Small intestine (tissue), 7 donors: ENCODE data around the gene PARN. TPM values are rescaled to one million over a fixed set of nuclear protein-coding genes. Genes with fewer than 3 reads are reported as not detected.

ENCODE experiments used
- DNase-seq, 2 donors: peaks; one replicate each; pipeline versions ENCODE4 v3.0.0 to v3.0.0-alpha.2; 2013
- FAIRE-seq: peaks from 2 replicates; lab custom pipeline; 2012; peaks lifted over from hg19 to GRCh38; lab: Jason Lieb, UNC
- H3K27ac ChIP-seq, 3 donors: one replicate each; pipeline ENCODE4 v1.5.1; 2013; ENCODE audit warnings: low read length in 2 of 3, mild to moderate bottlenecking in 2 of 3, control low read depth in 1 of 3, inconsistent platforms in 1 of 3, low read depth in 1 of 3, moderate library complexity in 1 of 3
- H3K27me3 ChIP-seq, 3 donors: one replicate each; pipeline ENCODE4 v1.6.1; 2013; ENCODE audit warnings: low read length in 3 of 3, inconsistent platforms in 1 of 3; ENCODE audit not compliant: control insufficient read depth in 3 of 3, insufficient read depth in 3 of 3
- H3K36me3 ChIP-seq, 3 donors: one replicate each; pipeline ENCODE4 v1.6.1; 2013; ENCODE audit warnings: low read length in 3 of 3, inconsistent platforms in 1 of 3, low read depth in 1 of 3, mild to moderate bottlenecking in 1 of 3, moderate library complexity in 1 of 3; ENCODE audit not compliant: control insufficient read depth in 3 of 3, insufficient read depth in 2 of 3
- H3K4me1 ChIP-seq, 3 donors: one replicate each; pipeline ENCODE4 v1.6.1; 2013; ENCODE audit warnings: low read length in 2 of 3, inconsistent platforms in 1 of 3, low read depth in 1 of 3, mild to moderate bottlenecking in 1 of 3, moderate library complexity in 1 of 3; ENCODE audit not compliant: control insufficient read depth in 3 of 3, insufficient read depth in 2 of 3
- H3K4me3 ChIP-seq, 3 donors: one replicate each; pipeline ENCODE4 v1.5.1; 2013; ENCODE audit warnings: low read length in 3 of 3, control low read depth in 1 of 3, inconsistent platforms in 1 of 3, low read depth in 1 of 3, mild to moderate bottlenecking in 1 of 3, moderate library complexity in 1 of 3
- H3K9me3 ChIP-seq, 2 donors: one replicate each; pipeline ENCODE4 v1.6.1; 2013; ENCODE audit warnings: low read depth in 1 of 2, low read length in 1 of 2; ENCODE audit not compliant: control insufficient read depth in 2 of 2, insufficient read depth in 1 of 2
- WGBS, 3 donors: extraction: QIAGEN DNeasy Blood & Tissue Kit; methylation state at CpG; one replicate each; pipeline ENCODE4 v1.1.7; 2013; 5-methylcytosine and 5-hydroxymethylcytosine counted together
- polyA plus RNA-seq, 4 donors: library from polyadenylated mRNA; stranded (reverse) in 3 of 4; unstranded in 1 of 4; fragments of 200-250 nt in 3 of 4; fragments of 120-200 nt in 1 of 4; gene quantifications; one replicate each; pipeline versions ENCODE4 v1.2.1 to v1.2.3, GENCODE V29; 2013
- donor health status: healthy with polysubstance abuse.
- donor health status: control.
- donor health status: control.
- donor health status: Bipolar disorder and iron deficiency.
- donor health status: healthy.

The PARN gene
- polyA plus RNA-seq, 4 donors: 11.1 to 25.5 (median 15.8) TPM

DNA sequence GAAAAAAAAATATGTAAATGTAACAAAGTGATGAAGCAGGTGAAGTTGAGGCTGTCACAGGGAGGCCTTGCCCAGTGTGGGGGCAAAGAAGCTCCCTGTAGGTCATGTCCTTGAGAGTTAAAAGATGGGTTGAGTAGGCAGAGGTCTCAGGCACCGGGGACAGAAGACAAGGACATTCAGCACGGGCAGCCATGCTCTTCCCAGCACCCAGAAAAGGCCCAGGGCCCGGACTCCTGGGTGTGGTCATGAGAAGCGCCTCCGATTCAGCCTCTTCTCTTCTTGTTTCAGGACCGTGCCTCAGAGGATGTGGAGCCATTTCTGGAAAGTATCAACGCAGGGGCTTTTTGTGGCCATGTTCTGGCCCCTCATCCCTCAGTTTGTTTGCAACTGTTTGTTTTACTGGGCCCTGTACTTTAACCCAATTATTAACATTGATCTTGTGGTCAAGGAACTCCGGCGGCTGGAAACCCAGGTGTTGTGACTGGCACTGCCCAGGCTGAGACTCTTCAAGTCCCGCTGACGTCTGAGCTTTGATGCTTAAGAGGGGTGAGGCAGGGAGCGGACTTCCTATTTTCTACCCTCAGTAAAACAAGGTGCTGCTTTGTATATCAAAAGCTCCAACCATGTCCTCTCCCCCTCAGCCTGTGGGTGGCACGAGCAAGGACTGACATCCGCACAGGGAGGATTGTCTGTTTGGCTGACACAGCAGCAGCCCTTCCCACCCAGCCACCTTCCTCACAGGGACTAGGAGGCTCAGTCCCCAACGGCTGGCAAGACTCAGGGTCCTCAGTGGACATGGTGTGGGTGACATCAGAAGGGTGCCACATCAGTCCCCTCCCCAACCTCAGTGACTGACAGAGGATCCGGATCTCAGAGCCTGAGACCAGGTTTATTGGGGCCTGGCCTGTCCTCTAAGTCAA lies 37.5 kb upstream of the PARN start:
- WGBS, 3 donors: 34 to 69% (median 53%) methylated on average over 16 of the region's 16 CpGs
- Histone ChIP-seq H3K36me3 (peaks cover 16 to 43% (median 18%) of the 10 kb centered on the region in 3 donors), H3K27ac (peak overlapping the region in 2 of 3 donors; percentile 75 to 85), H3K4me1 (peaks cover 0 to 13% (median 3%) of the 10 kb centered on the region in 3 donors), H3K9me3 (no peaks in the 10 kb centered on the region), H3K4me3 (no peak overlapping the region), H3K27me3 (no peaks in the 10 kb centered on the region)
- FAIRE-seq: no peak
- peak in 1 of 2 donors; percentile 77 for DNase-seq

DNA sequence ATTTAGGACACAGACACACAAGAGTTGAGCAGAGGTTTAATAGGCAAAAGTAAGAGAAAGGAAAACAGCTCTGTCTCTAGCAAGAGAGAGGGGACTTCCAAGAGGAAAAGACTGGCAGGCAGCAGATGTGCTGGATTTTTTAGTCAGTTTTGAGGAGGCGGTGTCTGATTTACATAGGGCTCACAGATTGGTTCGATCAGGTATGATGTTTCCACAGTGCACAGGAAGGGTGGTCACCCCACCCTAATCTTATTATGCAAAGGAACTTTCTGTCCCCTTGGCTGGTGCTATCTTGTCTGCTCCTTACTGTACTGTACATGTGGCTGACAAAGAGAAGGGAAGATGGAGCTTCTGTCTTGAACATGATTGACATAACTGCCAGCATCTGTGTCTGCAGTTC lies 28.0 kb upstream of the PARN start:
- Histone ChIP-seq H3K27me3 (no peaks in the 10 kb centered on the region), H3K9me3 (no peaks in the 10 kb centered on the region), H3K36me3 (peaks cover 17 to 52% (median 22%) of the 10 kb centered on the region in 3 donors), H3K4me3 (no peak overlapping the region), H3K4me1 (peaks cover 3 to 8% (median 4%) of the 10 kb centered on the region in 3 donors), H3K27ac (peak overlapping the region in 2 of 3 donors; percentile 25 to 90)
- DNase-seq (peak in 1 of 2 donors; percentile 45), FAIRE-seq (no peak)
- 28 to 59% (median 52%) methylated on average over 2 of the region's 2 CpGs for WGBS, 3 donors

DNA sequence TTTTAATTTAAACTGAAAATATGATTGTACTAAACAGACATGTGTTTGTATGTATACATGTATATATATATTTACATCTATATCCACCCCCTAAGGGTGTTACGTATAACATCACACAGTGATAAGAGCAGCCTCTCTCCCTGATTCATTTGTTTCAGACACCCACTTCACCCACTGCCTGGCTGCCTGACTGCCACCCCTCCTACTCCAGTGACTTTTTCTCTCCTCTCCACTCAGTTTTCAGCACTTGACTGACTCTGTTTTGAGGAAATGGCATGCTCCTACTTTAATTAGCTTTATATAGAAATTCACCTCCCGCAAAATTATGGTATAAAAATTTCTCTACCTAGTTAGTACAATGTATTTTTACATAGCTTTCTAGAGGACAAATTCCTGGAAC lies 22.7 kb upstream of the PARN start:
- Histone ChIP-seq H3K36me3 (peaks cover 32 to 61% (median 33%) of the 10 kb centered on the region in 3 donors), H3K27me3 (no peaks in the 10 kb centered on the region), H3K4me3 (no peak overlapping the region), H3K9me3 (no peaks in the 10 kb centered on the region), H3K4me1 (peaks cover 3 to 8% (median 4%) of the 10 kb centered on the region in 3 donors), H3K27ac (no peak overlapping the region)
- WGBS, 3 donors: 91 to 98% (median 95%) methylated on average over 2 of the region's 2 CpGs
- DNase-seq: no peak
- no peak for FAIRE-seq

DNA sequence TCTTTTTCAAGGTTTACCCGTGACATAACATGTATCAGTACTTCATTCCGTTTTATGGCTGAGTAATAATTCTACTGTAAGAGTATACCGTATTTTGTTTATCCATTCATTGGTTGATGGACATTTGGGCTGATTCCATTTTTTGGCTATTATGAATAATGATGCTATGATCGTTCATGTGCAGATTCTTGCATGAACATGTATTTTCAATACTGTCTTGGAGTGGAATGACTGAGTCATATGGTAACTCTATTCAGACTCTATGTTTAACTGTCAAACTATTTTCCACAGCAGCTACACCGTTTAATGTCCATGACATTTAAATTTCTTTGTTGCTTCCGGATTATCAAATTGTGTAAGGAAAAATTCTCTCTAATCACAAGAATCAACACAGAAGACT lies 20.6 kb upstream of the PARN start:
- Histone ChIP-seq H3K36me3 (peaks cover 24 to 68% (median 36%) of the 10 kb centered on the region in 3 donors), H3K4me1 (peaks cover 0 to under 1% (median 0%) of the 10 kb centered on the region in 3 donors), H3K9me3 (no peaks in the 10 kb centered on the region), H3K4me3 (no peak overlapping the region), H3K27me3 (no peaks in the 10 kb centered on the region), H3K27ac (no peak overlapping the region)
- FAIRE-seq (no peak), DNase-seq (no peak)
- 73 to 79% (median 78%) methylated on average over 6 of the region's 6 CpGs for WGBS, 3 donors

DNA sequence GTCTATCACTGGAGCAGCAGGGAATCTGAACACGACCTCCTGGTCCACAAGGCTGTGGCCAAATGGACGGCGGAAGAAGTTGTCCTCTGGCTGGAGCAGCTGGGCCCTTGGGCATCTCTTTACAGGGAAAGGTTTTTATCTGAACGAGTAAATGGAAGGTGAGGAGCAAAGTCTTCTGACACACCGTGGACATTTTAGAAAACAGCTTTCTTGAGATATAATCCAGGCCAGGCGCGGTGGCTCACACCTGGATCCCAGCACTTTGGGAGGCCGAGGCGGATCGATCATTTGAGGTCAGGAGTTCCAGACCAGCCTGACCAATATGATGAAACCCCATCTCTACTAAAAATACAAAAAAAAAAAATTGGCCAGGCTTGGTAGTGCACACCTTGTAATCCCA lies 19.8 kb upstream of the PARN start:
- no peaks in the 10 kb centered on the region for H3K4me1 ChIP-seq
- H3K9me3 ChIP-seq: no peaks in the 10 kb centered on the region
- no peak for FAIRE-seq
- no peaks in the 10 kb centered on the region for H3K27me3 ChIP-seq
- no peak overlapping the region for H3K4me3 ChIP-seq
- 85 to 94% (median 92%) methylated on average over 10 of the region's 10 CpGs for WGBS, 3 donors
- no peak for DNase-seq
- H3K27ac ChIP-seq: no peak overlapping the region
- H3K36me3 ChIP-seq: peaks cover 23 to 67% (median 41%) of the 10 kb centered on the region in 3 donors

DNA sequence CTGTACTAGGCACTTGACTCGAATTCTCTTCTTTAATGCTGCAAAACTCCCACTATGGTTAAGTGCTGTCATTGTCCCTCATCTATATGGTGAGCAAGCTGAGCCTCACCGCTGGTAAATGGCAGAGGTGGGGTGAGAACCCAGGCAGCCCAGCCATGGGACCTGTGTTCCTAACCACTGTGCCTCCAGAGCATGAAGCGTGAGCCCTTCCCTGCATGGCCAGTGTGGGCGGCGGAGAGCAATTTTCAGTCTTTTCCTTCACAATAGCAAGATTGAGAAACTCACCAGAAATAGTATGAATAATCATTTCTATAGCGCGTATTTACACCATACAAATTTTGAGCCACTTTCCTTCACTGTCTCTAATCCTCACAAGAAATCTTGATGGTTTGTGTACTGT lies 11.9 kb upstream of the PARN start:
- Histone ChIP-seq H3K36me3 (peaks cover 8 to 52% (median 12%) of the 10 kb centered on the region in 3 donors), H3K9me3 (no peaks in the 10 kb centered on the region), H3K4me3 (no peak overlapping the region), H3K27ac (peak overlapping the region in 1 of 3 donors; percentile 12), H3K4me1 (peaks cover 3 to 8% (median 4%) of the 10 kb centered on the region in 3 donors), H3K27me3 (no peaks in the 10 kb centered on the region)
- FAIRE-seq: no peak
- no peak for DNase-seq
- 87 to 93% (median 92%) methylated on average over 7 of the region's 7 CpGs for WGBS, 3 donors

DNA sequence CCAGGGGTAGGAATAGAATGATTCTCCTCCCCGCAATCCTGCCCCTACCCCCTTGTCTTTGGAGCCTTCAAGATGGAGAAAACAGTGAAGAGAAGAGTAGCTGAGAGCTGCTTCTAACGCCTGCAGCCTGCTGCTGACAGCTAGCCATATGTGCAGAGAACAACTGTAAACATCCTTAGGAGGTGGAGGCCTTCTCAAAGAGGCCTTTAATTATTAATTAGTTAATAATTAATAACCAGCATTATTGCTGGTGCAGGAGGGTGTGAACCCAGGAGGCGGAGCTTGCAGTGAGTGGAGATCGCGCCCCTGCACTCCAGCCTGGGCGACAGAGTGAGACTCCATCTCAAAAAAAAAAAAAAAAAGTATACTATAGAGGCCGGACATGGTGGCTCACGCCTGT lies 11.1 kb upstream of the PARN start:
- Histone ChIP-seq H3K4me3 (no peak overlapping the region), H3K9me3 (no peaks in the 10 kb centered on the region), H3K27me3 (no peaks in the 10 kb centered on the region), H3K27ac (peak overlapping the region in 2 of 3 donors; percentile 87 to 97), H3K4me1 (peaks cover 3 to 8% (median 5%) of the 10 kb centered on the region in 3 donors), H3K36me3 (peaks cover 8 to 45% (median 12%) of the 10 kb centered on the region in 3 donors)
- WGBS, 3 donors: 18 to 61% (median 45%) methylated on average over 8 of the region's 8 CpGs
- no peak for FAIRE-seq
- DNase-seq: peak in 1 of 2 donors; percentile 77

DNA sequence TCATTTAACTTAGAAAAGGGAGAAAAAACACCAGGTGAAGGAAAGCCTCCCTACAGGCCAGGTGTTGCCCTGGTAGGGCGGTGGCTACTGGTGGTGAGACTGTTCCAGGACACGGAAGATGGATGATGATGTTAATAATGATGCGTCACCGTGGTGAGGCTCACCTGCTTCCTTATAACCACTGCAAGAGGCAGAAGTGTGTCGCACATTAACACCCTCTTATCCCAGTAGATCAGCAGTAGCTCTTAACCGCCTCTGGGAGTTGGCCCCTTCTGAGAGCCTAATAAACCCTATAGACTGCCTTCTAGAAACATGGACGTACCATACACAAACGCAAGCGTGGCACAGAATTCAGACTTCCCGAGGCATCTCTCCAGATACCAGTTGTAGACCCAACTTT lies 10.5 kb upstream of the PARN start:
- Histone ChIP-seq H3K4me1 (peaks cover 5 to 11% (median 10%) of the 10 kb centered on the region in 3 donors), H3K27me3 (no peaks in the 10 kb centered on the region), H3K36me3 (peaks cover 8 to 39% (median 9%) of the 10 kb centered on the region in 3 donors), H3K27ac (peak overlapping the region in 2 of 3 donors; percentile 89 to 97), H3K4me3 (no peak overlapping the region), H3K9me3 (no peaks in the 10 kb centered on the region)
- DNase-seq: peak in 1 of 2 donors; percentile 98
- no peak for FAIRE-seq
- 23 to 66% (median 35%) methylated on average over 10 of the region's 10 CpGs for WGBS, 3 donors
